Head of caudate nucleus (tissue), 42 donors: ENCODE results near the gene HAVCR2.

Experiments
- DNase-seq, 42 donors: peaks; one replicate each; pipeline versions ENCODE4 v3.0.0 to v3.0.0-alpha.2; 2020 to 2021; ENCODE audit warnings: mixed read lengths in 7 of 42
- intact Hi-C: fragments of 100-400 bp; cut with DNase I; formaldehyde crosslinking; loops from one replicate; pipeline ENCODE4 v1.15.0; 2022

The HAVCR2 gene

DNA sequence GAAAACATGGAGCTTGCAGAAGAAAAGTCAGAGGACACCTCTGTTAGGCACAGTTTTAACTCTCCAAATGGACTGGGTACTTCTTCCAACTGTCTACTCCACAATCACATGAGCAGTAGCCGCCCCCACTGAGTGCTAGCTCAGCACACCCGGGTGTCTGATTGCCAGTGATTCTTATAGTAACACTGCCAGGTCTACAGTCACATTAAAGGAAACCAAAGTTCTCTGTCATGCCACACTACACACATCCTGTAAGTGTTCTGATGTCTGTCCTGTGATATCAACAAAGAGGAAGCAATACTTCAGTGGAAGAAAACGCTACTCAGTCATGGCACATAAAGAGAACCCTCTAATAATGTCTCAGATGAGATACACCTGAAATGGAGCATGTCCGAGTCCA lies at the start of gene HAVCR2:
TSS of gene HAVCR2 (minus strand) at position 69 of the 400 bp plus-strand sequence. CDS start at position 8, 61 bp downstream.
- peak in 39 of 42 donors; percentile 25 to 79 (median 53) for DNase-seq
- intact Hi-C loops = no loop called here

DNA sequence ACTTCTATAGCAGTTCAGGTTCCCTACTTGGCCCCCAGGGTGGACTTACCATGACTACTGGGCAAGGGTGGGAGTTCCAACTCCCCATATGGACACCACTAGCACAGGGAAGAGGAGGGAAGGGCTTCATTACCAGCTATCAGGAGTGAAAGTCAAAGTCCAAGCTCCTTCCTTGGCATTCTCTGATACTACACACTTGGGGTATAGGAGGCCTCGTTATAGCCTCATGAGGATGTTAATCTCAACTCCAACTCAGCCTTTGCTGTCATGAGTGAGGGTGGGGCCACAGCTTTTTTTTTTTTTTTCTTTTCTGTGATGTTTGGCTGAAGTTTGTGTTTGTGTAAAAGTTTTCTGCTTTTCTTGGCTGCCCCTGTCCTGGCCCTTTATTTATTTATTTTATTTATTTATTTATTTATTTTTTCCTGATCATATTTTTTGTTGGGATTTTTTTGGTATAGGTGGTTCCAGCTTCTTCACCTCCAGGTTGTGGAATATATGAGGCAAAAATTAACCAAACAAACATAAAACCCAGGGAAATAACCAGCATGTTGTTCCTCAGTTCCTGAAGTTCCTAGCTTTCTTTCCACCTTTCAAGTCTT lies 48.5 kb upstream of the HAVCR2 start:
- intact Hi-C loops = no loop called here
- peak in 1 of 42 donors; percentile 24 for DNase-seq

GRCh38 chr5:157155297-157155696 lies 46.5 kb upstream of the HAVCR2 start:
- intact Hi-C loops = no loop called here
- DNase-seq = no peak

DNA sequence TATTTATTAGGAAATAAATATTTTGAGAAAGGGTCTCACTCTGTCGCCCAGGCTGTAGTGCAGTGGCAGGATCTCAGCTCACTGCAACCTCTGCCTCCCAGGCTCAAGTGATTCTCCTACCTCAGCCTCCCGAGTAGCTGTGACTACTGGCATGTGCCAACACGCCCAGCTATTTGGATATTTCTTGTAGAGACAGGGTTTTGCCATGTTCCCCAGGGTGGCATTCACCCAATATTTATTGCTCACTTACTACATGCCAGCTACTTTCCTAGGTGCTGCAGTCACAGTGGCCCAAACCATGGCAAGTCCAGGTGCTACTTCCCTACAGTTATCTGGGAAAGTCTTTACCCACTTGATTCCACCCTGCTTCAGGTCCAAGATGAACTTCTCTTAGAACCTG lies 42.2 kb upstream of the HAVCR2 start:
- intact Hi-C loops = no loop called here

GRCh38 chr5:157148734-157149615 lies 40.1 kb upstream of the HAVCR2 start:
- intact Hi-C loops = loop anchor here (10.0 kb wide), 1 partner anchor 116 kb away; the partner anchor contains the start of gene CYFIP2
- DNase-seq = peak in 40 of 42 donors; percentile 36 to 91 (median 75)

More for the DNA sequence above, 42.2 kb upstream of the HAVCR2 start:
- peak in 1 of 42 donors; percentile 32 for DNase-seq

- intact Hi-C loops = loop anchor here (10.0 kb wide), 1 partner anchor 121 kb away; the partner anchor contains the start of gene CYFIP2
- DNase-seq = peak; percentile 24 to 85 (median 57)
These were observed 34.5 kb upstream of the HAVCR2 start for GRCh38 chr5:157143127-157143971.

- intact Hi-C loops = loop anchor here (10.0 kb wide), 1 partner anchor 122 kb away; the partner anchor contains the start of gene CYFIP2
These were observed 33.7 kb upstream of the HAVCR2 start, which contains the start of gene MED7 for GRCh38 chr5:157142317-157143126. Gene MED7, minus strand, starts transcription at chr5:157142865. Its CDS starts 3,434 bp downstream, at chr5:157139431.

GRCh38 chr5:157137691-157138090 lies 28.8 kb upstream of the HAVCR2 start:
- DNase-seq = no peak
- intact Hi-C loops = no loop called here

More at GRCh38 chr5:157142317-157143126, 33.7 kb upstream of the HAVCR2 start, which contains the start of gene MED7:
- peak; percentile 84 to 99 (median 95) for DNase-seq

GRCh38 chr5:157132281-157132612 lies 23.4 kb upstream of the HAVCR2 start:
- intact Hi-C loops = no loop called here
- no peak for DNase-seq

GRCh38 chr5:157130925-157131324 lies 22.1 kb upstream of the HAVCR2 start:
- intact Hi-C loops = no loop called here
- no peak for DNase-seq

DNA sequence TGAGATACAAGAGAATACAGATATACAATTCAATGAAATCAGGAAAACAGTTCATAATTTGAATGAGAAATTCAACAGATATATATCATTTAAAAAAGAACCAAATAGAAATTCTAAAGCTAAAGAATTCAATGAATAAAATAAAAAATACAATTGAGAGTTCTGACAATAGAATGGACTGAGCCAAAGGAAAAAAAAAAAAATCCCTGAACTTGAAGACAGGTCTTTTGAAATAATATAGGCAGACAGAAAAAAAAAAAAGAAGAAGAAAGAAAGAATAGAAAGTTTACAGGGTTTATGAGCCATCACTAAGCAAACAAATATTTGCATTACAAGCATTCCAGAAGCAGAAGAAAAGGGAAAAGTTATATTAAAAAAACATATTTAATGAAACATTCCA lies 12.9 kb upstream of the HAVCR2 start:
- intact Hi-C loops = no loop called here
- DNase-seq = no peak

DNA sequence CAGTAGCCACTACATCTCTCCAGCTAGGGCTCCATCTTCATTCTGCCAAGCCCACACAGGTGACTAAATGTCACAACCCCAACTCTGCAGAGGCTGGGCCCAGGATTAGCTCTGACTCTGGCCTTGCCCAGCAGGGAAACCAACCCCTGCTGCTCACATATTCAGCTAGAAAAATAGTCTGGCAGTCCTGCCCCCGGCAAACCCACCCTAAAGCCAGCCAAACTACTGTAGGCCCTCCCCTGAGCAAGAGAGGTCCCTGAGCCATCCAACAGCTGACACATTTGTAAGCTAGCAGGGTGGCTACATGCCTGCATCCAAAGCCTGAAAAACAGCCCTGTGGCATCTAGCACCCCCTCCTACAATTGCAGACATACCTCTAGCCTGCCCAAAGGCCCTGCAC lies 11.3 kb upstream of the HAVCR2 start:
- peak in 1 of 42 donors; percentile 5 for DNase-seq
- intact Hi-C loops = no loop called here

- intact Hi-C loops = no loop called here
- peak in 1 of 42 donors; percentile 24 for DNase-seq
These were observed 7.7 kb upstream of the HAVCR2 start for GRCh38 chr5:157116483-157116954.

GRCh38 chr5:157115502-157115901 lies 6.7 kb upstream of the HAVCR2 start:
- DNase-seq = peak in 1 of 42 donors; percentile 12
- intact Hi-C loops = no loop called here

DNA sequence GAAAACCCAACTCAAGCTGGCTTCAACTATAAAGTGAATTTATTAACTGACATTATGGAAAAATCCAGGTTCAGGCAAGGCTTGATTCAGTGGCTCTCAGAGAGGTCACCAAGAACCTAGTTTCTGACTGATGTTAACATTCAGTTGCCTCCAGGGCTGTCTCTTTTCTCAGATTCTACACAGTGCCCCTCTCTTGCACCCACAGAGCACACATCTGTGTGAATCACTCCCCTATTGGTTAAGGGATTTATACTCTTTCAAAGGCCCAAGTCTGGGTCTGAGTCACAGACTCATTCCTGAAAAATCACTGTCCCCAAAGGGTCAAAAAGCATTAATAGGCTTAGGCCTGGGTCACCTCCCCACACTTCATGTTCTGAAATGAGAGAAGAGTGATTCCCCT lies 6.2 kb upstream of the HAVCR2 start:
- intact Hi-C loops = no loop called here
- DNase-seq = peak in 1 of 42 donors; percentile 26

GRCh38 chr5:157113002-157113401 lies 4.2 kb upstream of the HAVCR2 start:
- intact Hi-C loops = no loop called here
- peak in 1 of 42 donors; percentile 2 for DNase-seq

DNA sequence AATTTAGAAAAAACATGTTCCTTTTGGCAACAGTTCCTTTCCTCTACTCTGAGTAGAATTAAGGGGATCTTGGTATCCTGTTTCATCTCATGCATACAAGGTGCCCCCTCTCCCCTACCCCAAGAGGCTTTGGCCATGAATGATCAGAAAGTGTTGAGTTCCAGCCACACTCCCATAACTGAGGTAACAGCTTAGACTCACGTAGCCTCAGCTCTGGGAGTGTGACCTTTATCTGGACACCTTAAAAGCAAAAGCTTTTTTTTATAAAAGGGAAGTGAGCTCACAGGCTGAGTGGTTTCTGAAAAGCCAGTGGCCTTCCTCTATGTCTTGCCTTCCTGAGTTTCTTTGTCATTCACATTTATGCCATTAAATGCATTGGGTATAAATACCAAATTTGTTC lies 900 bp upstream of the HAVCR2 start:
- DNase-seq = peak in 1 of 42 donors; percentile 31
- intact Hi-C loops = no loop called here

DNA sequence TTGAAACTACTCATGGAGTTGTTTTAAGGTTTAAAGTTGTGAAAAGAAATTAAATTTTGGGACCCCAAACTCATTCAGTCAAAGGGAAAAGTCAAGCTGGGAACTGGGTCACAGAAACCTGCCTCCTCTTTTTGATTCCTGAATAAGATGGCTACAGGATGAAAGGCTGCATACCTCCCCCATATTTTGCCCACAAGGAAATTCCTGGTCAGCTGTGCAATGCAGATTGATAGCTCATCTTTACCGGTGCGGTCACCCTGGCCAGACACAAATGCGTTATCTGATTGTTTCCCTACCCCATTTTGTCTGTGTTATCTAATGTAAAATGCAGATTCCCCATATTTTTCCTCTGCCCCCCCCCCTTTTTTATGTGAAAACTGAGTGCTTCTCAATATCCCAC lies 1.3 kb downstream of the HAVCR2 start:
- intact Hi-C loops = no loop called here

More for the DNA sequence above, 1.3 kb downstream of the HAVCR2 start:
- DNase-seq = peak in 1 of 42 donors; percentile 38
